Measurements from ENCODE around the gene SNTB2.
A peak's percentile ranks its signal among the peaks of the same experiment; 100 is the strongest.

SNTB2 gene

GRCh38 chr16:69182730-69183416, 4.1 kb upstream of the SNTB2 start:
- no peak for DNase-seq

GRCh38 chr16:69187446-69188235, 677 bp downstream of the SNTB2 start:
- DNase-seq = peak; percentile 49

DNA sequence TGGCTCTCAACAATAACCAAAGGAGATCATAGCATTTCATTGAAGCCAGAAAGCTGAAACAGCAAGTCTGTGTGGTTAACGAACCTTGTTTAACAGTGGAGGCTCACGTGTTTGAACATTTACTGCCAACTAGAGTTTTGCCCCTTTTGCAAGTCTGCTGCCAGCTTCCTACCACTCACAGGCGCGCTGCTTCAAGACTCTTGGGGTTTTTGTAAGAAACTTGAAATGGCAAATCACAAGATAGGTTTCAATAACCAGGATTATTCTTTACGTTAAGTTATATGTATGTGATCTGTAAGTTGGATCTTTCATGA, 1.2 kb downstream of the SNTB2 start:
- peak; percentile 47 for DNase-seq

- DNase-seq = peak; percentile 56
Observed at GRCh38 chr16:69188716-69189115, 1.8 kb downstream of the SNTB2 start.

DNA sequence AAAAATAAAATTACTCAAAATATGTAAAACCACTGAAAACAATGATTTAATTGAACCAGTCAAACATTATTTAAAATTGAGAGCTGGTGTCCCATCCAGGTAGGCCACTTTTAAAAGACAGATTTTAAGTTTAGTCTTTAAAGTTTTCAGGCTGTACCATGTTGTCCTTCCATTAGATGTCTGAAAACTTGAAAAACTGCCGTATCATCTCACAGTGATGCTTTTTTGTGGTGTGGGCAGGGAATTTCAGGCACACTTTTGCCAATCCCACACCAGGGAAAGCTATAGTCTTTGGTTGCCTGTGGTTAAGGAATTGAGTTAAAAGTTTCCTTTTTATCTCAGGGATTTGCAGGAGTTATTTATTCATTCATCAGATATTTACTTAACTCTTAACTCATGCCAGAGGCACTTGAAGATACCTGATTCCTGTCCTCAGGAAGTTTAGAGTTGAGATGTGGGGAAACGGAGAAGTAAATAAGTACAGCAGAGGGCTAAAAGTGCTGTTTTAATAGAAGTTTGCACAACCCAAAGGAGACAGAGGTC, 3.2 kb downstream of the SNTB2 start:
- DNase-seq = no peak

DNA sequence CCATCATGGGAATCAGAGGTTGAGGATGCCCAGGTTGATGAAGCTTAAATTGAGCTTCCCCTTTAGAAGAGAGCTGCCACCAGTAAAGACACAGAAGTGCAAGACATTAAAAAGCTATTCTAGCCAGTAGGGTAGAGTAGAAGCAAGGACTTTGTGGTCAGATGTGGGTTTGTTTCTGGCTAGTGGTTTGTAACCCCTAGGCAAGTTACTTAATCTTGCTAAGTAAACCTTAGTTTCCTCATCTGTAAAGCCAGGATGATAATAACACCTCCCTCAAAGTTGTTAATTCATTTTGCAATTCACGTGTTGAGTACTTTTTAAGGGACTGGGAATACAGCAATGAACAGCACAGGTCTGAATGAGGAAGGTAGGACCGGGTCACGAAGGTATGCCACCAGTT, 3.6 kb downstream of the SNTB2 start:
- DNase-seq = no peak

DNA sequence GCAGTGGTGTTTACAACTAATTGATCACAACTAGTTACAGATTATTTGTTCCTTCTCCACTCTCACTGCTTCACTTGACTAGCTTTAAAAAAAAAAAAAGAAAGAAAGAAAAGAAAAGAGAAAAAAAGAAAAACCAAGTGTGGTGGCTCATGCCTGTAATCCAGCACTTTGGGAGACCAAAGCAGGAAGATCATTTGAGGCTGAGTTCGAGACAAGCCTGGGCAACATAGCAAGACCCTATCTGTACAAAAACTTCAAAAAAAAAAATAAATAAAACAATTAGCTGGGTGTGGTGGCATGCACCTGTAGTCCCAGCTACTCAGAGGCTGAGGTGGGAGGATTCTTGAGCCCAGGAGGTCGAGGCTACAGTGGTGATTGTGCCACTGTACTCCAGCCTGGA, 4.2 kb downstream of the SNTB2 start:
- no peak for DNase-seq

- peak; percentile 44 for DNase-seq
Observed at GRCh38 chr16:69193855-69194254, 6.9 kb downstream of the SNTB2 start.

DNA sequence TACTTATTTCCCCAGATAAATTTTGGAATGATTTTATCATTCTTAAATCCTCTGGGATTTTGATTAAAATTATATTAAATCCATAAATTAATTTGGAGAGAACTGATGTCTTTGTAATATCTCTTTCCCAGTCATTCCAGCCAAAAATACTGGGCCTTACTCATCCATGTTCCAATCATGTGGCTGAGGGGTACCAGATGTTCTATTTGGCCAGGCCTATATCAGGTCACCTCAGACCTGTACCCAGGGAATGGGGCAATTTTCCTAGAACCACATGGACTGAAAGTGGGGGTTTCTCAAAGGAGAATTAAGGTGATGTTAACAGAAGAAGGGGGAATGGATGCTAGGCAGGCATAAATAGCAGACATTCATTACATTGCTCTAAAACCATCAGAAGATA, 7.5 kb downstream of the SNTB2 start:
- DNase-seq = no peak

- no peak for DNase-seq
Observed at GRCh38 chr16:69195369-69196029, 8.5 kb downstream of the SNTB2 start.

DNA sequence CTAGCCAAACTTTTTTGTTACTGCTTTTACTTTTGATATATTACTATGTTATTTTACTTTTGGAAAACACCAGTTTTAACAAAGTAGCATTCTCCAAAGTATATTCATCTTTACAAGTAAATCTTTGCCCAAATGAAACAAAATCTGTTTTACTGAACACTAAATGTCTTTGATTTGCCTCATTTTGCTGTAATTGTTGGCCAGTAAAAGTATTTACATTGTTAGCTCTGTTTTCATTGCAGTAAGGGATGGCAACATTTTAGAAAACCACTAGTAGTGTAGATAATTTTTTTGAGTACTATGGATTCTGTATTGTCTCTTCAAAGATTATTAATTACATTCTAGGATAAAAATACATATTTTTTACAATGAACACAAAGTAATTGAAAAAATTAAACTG, 10.6 kb downstream of the SNTB2 start:
- DNase-seq = no peak

DNA sequence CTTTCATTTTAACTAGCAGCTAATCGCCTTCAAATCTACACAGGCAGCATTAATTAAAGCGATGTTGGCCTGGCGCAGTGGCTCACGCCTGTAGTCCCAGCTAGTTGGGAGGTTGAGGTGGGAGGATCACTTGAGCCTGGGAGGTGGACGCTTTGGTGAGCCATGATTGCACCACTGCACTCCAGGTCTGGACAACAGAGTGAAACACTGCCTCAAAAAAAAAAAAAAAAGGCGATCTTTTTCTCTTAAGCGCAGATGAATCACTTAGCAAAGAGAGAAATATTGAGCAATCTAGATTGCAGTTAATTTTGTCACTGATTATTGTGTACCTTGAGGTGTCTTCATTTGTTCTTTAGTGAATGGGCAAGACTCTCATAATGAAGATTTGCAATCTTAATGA, 12.4 kb downstream of the SNTB2 start:
- peak; percentile 44 for DNase-seq

GRCh38 chr16:69201291-69201690, 14.3 kb downstream of the SNTB2 start:
- no peak for DNase-seq

DNA sequence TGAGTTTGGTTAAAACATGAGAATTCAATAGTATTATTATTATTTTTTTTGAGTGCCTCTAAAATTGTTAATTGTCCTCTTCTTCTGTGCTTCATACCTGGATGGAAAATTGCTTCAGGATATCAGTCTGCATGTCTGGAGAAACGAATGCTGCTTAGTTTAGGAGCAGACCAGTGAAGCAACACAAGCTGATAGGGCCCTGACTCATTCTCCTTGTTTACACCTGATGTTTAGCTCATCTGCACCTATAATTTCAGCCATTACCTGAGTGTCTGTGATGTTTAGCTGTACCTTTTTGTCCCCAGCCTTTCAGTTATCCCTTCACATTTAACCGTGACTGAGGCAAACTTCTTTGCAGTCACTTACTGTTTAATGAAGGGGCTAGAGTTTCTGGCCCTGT, 14.8 kb downstream of the SNTB2 start:
- no peak for DNase-seq

DNA sequence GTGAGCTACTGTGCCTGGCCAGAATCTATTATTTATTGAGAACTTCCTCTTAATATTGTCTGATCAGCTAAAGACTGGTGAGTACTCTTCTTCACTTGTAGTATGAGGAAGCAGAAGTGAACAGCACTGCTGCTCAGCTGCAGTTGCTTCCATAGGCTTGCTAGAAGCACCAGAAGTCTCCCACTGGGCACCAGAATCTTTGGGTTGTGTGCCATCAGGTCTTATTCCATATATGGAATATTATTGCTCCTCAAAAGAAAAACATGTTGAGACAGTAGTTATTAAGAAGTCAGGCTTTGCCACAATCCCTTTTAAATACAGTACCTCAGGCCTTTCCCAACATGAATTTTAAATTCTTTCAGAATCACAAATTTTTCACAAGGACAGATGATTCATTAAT, 17.2 kb downstream of the SNTB2 start:
- no peak for DNase-seq

DNA sequence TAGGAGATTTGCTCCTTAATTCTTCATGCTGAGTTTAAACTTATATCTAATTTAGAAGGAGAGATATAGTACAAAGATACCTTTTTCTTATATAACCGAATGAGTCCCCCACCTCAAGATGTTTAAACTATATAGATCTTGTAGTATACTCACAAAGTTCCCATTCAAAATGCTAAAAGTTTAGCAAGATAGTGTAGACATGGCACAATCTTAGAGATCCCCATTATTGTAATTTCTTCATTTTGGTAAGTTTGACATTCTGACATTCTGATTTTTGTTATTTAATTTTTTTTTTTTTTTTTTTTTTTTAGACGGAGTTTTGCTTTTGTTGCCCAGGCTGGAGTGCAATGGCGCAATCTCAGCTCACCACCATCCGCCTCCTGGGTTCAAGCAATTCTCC, 22.8 kb downstream of the SNTB2 start:
- no peak for DNase-seq

GRCh38 chr16:69217433-69217832, 30.5 kb downstream of the SNTB2 start:
- peak; percentile 71 for DNase-seq

DNA sequence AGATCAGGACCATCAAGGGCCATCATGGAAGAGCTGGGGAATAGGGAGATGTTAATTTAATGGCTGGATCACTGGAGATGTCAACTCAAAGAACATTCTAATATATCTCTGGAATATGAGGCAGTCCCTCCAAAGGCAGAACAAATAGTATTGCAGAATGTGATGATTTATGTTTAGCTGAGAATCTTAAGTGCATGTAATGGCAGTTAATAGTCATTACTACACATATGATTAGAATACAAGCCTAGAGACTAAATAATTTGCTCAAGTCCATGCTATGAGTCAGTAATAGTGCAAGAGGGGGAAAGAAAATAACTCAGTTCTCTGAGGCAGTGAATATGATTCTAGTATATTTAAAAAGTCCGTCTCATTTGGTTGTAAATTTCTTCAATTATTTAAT, 32.3 kb downstream of the SNTB2 start:
- DNase-seq = no peak

DNA sequence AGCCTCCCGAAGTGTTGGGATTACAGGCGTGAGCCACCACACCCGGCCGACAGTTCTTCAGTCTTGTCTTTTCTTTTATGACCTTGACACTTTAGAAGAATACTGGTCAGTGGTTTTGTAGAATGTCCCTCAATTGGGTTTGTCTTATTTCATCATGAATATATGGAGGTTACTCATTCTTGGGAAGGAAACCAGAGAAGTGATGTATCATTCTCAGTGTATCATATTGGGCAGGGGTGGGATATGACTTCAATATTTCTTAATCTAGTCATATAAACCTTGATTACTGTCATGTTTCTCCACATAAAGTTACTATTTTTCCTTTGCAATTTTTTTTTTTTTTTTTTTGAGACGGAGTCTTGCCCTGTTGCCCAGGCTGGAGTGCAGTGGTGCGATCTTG, 36.9 kb downstream of the SNTB2 start:
- DNase-seq = peak; percentile 51

DNA sequence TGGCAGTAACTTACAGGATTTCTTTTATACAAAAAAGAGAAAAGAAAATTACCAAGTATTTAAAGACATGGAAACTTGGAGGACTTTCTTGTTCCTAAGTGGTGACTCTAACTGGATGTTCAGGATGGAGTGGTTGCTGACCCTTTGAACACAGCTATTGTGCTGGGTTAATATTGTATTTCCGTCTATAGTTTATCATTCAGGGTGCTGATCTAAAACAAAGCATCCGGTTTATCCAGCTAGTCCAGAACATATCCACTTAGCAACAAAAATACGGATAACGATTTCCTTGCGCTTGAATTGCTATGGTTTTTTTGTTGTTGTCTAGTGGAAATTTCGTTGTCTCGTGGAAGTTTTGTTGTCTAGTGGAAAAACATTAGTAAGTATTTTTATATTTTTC, 38.2 kb downstream of the SNTB2 start:
- no peak for DNase-seq

GRCh38 chr16:69233124-69233523, 46.2 kb downstream of the SNTB2 start:
- no peak for DNase-seq

- DNase-seq = no peak
Observed at GRCh38 chr16:69234460-69234859, 47.5 kb downstream of the SNTB2 start.

DNA sequence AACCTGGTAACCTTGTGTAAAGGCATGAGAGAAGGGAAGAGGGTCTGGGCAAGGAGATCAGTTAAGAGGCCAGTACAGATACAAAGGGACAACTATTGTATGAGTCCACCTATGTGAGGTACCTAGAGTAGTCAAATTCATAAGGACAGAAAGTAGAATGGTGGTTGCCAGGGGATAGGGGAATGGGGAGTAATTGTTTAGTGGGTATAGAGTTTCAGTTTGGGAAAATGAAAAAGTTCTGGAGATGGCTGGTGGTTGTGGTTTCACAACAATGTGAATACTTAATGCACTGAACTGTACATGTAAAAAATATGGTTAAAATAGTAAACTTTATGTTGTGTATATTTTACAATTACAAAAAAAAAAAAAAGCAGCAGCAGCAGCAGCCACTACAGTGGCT, 49.4 kb downstream of the SNTB2 start:
- DNase-seq = no peak

GRCh38 chr16:69237296-69237695, 50.3 kb downstream of the SNTB2 start:
- DNase-seq = no peak
